Psoas muscle (tissue), 8 donors: ENCODE results near the gene CAMLG. TPM values are rescaled to one million over a fixed set of nuclear protein-coding genes. Genes with fewer than 3 reads are reported as not detected.

Experiments
- ATAC-seq, 4 donors: fragments of 200-7000 bp; cut with Tn5 transposase; one replicate each; pipeline ENCODE4 v1.9.1; 2020; ENCODE audit warnings: moderate library complexity in 3 of 4, mild to moderate bottlenecking in 2 of 4
- DNase-seq, 2 donors: peaks; one replicate each; pipeline ENCODE4 v3.0.0-alpha.2; 2020
- H3K27ac ChIP-seq: fragments of 200-600 bp; one replicate; pipeline ENCODE4 v1.8.0; 2022
- H3K27me3 ChIP-seq, 3 donors: fragments of 200-600 bp in 1 of 3; one replicate each; pipeline versions ENCODE4 v1.6.1 to v1.8.0; 2013 to 2022; ENCODE audit warnings: low read length in 2 of 3, mild to moderate bottlenecking in 2 of 3, moderate library complexity in 1 of 3; ENCODE audit not compliant: insufficient read depth in 3 of 3
- H3K36me3 ChIP-seq, 2 donors: fragments of 200-600 bp in 1 of 2; one replicate each; pipeline versions ENCODE4 v1.6.1 to v1.8.0; 2013 to 2022; ENCODE audit warnings: low read depth in 1 of 2, mild to moderate bottlenecking in 1 of 2, moderate library complexity in 1 of 2; ENCODE audit not compliant: insufficient read depth in 1 of 2
- H3K4me1 ChIP-seq: fragments of 200-600 bp; one replicate; pipeline ENCODE4 v1.8.0; 2022
- H3K4me3 ChIP-seq: fragments of 200-600 bp; one replicate; pipeline ENCODE4 v1.8.0; 2022; ENCODE audit warnings: mild to moderate bottlenecking
- H3K9me3 ChIP-seq: fragments of 200-600 bp; one replicate; pipeline ENCODE4 v1.8.0; 2022
- WGBS, 3 donors: extraction: QIAGEN DNeasy Blood & Tissue Kit; methylation state at CpG; one replicate each; pipeline versions ENCODE4 v1.1.6 to v1.1.7; 2013; 5-methylcytosine and 5-hydroxymethylcytosine counted together
- intact Hi-C, 2 donors: fragments of 100-400 bp; cut with DNase I; formaldehyde crosslinking; loops; one replicate each; pipeline versions ENCODE4 v1.11.0 to v1.14.2; 2022
- polyA plus RNA-seq, 3 donors: library from polyadenylated mRNA; stranded (reverse); fragments of 200-250 nt; gene quantifications; one replicate each; pipeline ENCODE4 v1.2.3, GENCODE V29; 2013
- total RNA-seq, 4 donors: library from RNA; stranded (reverse); fragmentation: NEBNext Ultra II Directional in 2 of 4; extraction: Animal tissue kit (Norgen Biotek cat#: 25700) in 2 of 4; gene quantifications; one replicate each; pipeline versions ENCODE4 v1.2.1 to v1.2.4, GENCODE V29; 2021 to 2023
- TF ChIP-seq, protein P1 (sequence below): fragments of 200-600 bp; IDR thresholded peaks from one replicate; pipeline ENCODE4 v1.8.0; 2022; ENCODE audit warnings: antibody characterized with exemption
- donor health status: healthy with polysubstance abuse.
- donor health status: DM: no; HTN: no; CAD: no; lungs with moderate emphysema.
- donor health status: Bipolar disorder and iron deficiency.
- donor health status: healthy.
- donor health status: DM: yes; HTN: yes; CAD: no.
- donor health status: DM: no; HTN: no; CAD: no.
- donor health status: DM: no; HTN: no; CAD: no.
- donor health status: DM: yes; HTN: yes; CAD: no.

The CAMLG gene
- total and polyA plus RNA-seq, 7 donors: 25.8 to 56.5 (median 32.1) TPM

DNA sequence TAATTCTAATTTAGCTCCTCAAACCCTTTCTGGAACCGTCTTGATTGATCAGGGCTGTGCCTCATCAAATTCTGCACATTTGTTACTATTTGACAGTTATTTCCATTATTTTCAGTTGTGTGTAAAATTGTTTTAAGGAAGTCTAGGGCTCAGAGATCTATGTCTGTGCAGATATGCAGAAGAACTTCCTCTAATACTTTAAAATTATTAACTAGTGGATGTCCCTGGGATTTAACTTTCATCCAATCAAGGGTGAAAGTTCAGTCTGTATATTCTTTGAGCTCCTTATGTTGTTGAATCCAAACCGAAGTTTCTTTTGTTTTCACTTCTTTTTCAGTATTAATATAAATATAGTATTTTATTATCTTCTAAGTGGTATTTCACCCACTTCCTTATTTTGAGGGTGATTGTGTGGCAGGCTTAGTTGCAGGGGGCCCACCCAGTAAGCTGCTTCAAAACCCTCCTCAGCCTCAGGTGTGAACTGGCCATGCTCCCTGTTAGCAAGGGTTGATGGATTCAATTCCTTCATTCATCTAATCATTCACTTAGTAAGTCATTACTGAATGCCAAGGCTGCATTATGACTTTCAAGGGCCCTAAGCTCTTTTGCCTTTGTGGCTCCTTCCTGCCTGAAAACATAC is 2.1 kb upstream of the CAMLG start:
- intact Hi-C loops: no loop called here
- H3K27ac ChIP-seq: no peak overlapping the region
- TF ChIP-seq, protein P1, sequence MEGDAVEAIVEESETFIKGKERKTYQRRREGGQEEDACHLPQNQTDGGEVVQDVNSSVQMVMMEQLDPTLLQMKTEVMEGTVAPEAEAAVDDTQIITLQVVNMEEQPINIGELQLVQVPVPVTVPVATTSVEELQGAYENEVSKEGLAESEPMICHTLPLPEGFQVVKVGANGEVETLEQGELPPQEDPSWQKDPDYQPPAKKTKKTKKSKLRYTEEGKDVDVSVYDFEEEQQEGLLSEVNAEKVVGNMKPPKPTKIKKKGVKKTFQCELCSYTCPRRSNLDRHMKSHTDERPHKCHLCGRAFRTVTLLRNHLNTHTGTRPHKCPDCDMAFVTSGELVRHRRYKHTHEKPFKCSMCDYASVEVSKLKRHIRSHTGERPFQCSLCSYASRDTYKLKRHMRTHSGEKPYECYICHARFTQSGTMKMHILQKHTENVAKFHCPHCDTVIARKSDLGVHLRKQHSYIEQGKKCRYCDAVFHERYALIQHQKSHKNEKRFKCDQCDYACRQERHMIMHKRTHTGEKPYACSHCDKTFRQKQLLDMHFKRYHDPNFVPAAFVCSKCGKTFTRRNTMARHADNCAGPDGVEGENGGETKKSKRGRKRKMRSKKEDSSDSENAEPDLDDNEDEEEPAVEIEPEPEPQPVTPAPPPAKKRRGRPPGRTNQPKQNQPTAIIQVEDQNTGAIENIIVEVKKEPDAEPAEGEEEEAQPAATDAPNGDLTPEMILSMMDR: no peak

DNA sequence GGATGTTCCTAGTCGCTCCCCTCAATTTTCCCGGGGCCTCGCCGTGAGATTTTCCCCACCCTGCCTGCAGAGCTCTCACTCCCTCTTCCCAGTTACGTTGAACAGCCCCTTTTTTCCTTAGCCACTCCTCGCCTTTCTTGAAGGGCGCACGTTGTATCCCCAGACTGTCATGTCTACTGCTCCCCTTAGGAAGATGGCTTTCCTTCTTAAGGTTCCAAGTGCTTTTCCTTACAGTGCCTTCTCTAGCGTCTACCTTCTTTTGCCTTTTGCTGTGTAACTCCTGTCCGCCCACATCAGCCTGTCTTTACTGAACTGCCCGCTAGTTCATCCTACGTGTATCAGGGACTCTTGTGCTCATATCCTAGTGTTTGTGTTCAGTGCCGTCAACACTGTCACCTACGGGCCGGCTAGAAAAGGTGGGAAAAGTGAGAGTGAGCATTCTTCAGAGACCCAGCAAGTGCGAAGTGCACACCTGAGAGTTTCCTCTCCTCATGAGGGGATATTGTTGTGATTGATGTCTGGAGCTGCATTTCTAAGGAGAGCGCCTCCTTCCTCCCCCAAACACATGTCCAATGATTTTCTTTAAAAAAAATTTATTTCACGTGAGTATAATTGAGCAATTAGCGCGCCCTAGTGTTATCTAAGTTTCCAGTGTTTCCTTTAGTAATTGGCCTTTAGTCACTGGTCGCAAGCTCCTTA is 764 bp downstream of the CAMLG start:
- TF ChIP-seq, protein P1: no peak
- Histone ChIP-seq H3K27ac (peak overlapping the region; percentile 97), H3K4me3 (peak overlapping the region; percentile 96), H3K4me1 (peaks cover 13% of the 10 kb centered on the region), H3K36me3 (peaks cover 0 to 34% of the 10 kb centered on the region in 2 donors), H3K27me3 (no peaks in the 10 kb centered on the region), H3K9me3 (no peaks in the 10 kb centered on the region)
- no peak for DNase-seq
- 5 to 7% (median 6%) methylated on average over 21 of the region's 21 CpGs for WGBS, 3 donors
- peak; percentile 20 to 56 (median 36) for ATAC-seq
- intact Hi-C loops: loop anchor here in 1 of 2 donors (1.0 to 2.0 kb wide), 2 partner anchors 108 to 165 kb away; no protein-coding TSS in a partner anchor

More for the DNA sequence above, 2.1 kb upstream of the CAMLG start:
- H3K4me3 ChIP-seq: no peak overlapping the region
- peaks cover 13% of the 10 kb centered on the region for H3K4me1 ChIP-seq
- no peaks in the 10 kb centered on the region for H3K27me3 ChIP-seq
- peaks cover 0 to 7% of the 10 kb centered on the region in 2 donors for H3K36me3 ChIP-seq
- WGBS, 3 donors: 70 to 73% (median 73%) methylated on average over 2 of the region's 2 CpGs
- DNase-seq: no peak
- H3K9me3 ChIP-seq: no peaks in the 10 kb centered on the region
- ATAC-seq: no peak

DNA sequence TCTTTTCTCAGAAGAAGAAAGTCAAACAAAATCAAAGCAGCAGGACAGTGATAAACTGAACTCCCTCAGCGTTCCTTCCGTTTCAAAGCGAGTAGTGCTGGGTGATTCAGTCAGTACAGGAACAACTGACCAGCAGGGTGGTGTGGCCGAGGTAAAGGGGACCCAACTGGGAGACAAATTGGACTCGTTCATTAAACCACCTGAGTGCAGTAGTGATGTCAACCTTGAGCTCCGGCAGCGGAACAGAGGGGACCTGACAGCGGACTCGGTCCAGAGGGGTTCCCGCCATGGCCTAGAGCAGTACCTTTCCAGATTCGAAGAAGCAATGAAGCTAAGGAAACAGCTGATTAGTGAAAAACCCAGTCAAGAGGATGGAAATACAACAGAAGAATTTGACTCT is 2.7 kb downstream of the CAMLG start:
- peaks cover 0 to 44% of the 10 kb centered on the region in 2 donors for H3K36me3 ChIP-seq
- WGBS, 3 donors: 87 to 94% (median 91%) methylated on average over 11 of the region's 11 CpGs
- H3K27me3 ChIP-seq: no peaks in the 10 kb centered on the region
- no peaks in the 10 kb centered on the region for H3K9me3 ChIP-seq
- H3K4me1 ChIP-seq: peaks cover 13% of the 10 kb centered on the region
- no peak overlapping the region for H3K4me3 ChIP-seq
- ATAC-seq (no peak), DNase-seq (no peak)
- intact Hi-C loops: no loop called here
- H3K27ac ChIP-seq: no peak overlapping the region
- TF ChIP-seq, protein P1: no peak

DNA sequence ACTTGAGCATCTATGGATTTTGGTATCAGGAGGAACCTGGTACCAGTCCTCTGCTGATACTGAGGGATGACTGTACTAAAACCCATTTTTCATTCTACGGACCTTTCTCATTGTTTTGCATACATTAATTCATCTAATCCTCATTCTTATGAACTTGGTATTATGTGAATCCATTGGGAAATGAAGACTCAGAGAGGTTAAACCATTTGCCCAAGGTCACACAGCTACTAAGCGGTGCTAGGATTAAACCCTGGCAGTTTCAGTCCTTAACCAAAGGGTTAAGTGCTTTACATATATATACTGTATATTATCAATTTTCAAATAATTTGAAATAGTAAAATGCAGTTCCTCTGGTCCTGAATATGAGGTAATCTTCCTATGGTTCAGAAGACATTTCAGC is 3.8 kb downstream of the CAMLG start:
- H3K9me3 ChIP-seq: no peaks in the 10 kb centered on the region
- no peak overlapping the region for H3K4me3 ChIP-seq
- DNase-seq (no peak), ATAC-seq (no peak)
- H3K4me1 ChIP-seq: peaks cover 10% of the 10 kb centered on the region
- no peak overlapping the region for H3K27ac ChIP-seq
- no peaks in the 10 kb centered on the region for H3K27me3 ChIP-seq
- intact Hi-C loops: no loop called here
- peaks cover 0 to 48% of the 10 kb centered on the region in 2 donors for H3K36me3 ChIP-seq
- WGBS, 3 donors: 93 to 96% (median 94%) methylated on average over 2 of the region's 2 CpGs
- TF ChIP-seq, protein P1: no peak
